Stimulated activated CD4-positive, alpha-beta T cell treated with anti-CD3 and anti-CD28 coated beads, TNF-alpha, amount 100 ng/mL, for 4 hours (primary cell): ENCODE data around the gene AOAH.

Source experiments
- DNase-seq, 3 experiments: peaks; one replicate each; pipeline ENCODE4 v3.0.0-alpha.2; 2020; ENCODE audit warnings: low read depth in 3 of 3

Gene AOAH

DNA sequence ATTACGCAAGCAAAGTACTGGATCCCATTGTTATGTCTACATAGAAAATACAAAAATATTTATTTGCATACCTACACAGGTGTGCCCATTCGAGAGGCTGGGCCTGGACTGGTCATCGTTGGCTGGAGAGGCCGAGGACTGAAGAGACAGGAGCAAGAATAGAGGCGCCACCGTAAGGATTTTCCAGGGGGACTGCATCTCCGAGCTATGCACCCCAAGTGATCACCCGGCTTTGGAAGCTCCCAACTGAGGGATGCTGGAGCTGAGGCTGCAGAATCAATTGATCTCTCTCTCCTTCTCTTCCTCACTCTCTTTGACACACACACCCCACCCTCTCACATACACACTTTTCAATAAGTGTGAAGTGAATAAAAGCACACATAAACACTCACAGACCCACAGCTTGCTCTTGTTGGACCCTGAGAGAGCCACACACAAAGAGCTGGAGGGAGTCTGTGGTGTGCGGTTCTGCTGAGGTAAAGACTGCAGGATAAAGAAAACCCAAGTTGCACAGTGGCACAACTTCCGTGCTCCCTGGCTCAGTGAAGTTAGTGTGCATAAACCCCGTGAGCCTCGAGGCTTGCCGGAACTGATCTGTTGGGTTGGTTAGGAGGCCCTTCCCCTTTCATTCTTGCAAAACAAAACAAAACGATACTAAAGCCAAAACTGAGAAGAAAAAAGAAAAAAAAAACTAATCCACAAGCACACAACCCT, at the start of gene AOAH:
Gene AOAH (minus strand): TSS at position 544 of the 714 bp plus-strand sequence. CDS start 346 bp downstream, at position 198.
- peak in 2 of 3 experiments; percentile 14 to 35 for DNase-seq

- DNase-seq: no peak
Observed at GRCh38 chr7:36766451-36766850, 42.2 kb upstream of the AOAH start.

- DNase-seq: no peak
Observed at GRCh38 chr7:36765605-36766004, 41.3 kb upstream of the AOAH start.

- DNase-seq: no peak
Observed at GRCh38 chr7:36764929-36765328, 40.6 kb upstream of the AOAH start.

DNA sequence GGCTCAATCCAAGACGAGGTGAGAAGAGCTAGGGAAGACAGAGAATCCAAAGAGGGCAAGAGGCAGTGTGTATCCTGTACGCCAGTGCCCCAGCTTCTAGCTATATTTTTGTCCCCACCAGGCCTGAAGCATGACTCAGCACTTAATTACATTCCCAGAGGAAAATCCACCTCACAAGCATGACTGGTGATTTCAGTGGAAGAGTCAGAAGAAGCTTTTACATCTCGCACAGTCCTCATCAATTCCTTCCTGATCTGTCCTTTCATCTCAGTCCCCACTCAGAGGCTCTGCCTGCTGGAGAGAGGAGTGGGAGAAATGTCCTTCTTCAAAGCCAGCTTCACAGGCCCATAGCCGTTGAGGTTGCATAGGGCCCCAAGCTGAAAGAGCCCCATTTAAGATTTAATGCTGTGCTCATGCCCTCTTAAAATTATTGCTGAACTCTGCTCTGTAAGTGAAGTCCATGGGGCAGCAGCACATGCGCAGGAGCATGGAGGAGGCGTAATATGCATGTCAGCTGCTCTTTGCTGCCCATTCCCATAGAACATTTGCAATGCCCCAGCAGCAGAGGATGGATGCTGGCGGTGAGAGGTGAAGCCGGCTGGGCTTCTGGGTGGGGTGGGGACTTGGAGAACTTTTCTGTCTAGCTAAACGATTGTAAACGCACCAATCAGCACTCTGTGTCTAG, 39.0 kb upstream of the AOAH start:
- no peak for DNase-seq

DNA sequence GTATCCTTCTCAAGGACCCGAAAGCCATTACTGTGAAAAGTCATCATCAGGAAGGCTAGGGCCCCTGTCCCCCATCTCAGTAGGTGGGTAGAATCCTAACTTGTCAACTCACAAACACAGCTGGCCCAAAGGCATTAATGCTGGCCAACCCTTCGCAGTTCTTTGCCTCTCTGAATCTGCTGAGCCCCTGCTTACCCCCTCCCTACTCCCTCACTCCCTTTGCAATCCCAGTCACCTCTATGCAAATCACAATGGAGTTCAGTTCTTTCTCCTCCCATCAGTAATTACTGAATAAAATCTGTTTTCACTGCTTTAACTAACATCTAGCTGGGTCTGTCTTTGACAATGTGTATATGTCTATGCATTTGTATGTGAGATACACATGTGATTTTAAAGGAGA, 38.1 kb upstream of the AOAH start:
- no peak for DNase-seq

- DNase-seq: no peak
Observed at GRCh38 chr7:36761835-36762234, 37.5 kb upstream of the AOAH start.

DNA sequence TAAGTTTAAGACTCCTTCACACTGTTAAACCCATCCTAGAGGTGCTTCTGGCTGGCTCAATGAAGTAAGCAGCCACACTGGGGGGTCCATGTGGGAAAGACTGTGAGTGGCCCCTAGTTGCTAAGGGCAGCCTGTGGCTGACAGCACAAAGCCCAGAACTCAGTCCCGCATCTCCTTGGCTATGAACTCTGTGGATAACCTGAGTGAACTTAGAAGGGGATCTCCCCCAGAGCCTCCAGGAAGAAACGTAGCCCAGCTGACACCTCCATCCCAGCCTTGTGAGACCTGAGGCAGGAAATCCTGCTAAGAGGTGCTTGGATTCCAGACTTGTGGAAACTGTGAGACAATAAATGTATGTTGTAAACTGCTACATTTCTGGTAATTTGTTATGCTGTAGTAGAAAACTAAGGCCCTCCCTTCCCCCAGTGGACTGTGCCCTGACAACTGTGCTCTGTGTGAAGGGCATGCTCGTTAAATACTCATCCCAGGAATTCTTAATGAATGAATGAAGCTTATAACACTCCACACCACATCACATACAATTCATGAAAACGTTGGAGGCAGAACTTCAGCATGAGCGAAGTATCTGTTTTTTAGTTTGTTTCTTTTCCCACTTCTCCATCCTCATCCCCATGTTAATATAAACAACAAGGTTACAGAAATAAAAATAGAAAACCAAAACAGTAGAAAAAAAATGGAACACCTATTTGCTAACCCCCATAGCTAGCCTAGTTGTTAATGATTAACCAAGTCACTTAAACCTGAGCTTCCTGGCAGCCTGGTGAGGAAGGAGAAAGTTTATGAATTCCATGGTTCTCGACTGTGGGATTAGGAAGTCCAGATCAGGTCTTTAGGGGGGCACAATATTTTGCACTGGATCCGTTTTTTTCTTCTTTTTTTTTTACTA, 36.8 kb upstream of the AOAH start:
- no peak for DNase-seq

GRCh38 chr7:36758879-36759278, 34.6 kb upstream of the AOAH start:
- no peak for DNase-seq

DNA sequence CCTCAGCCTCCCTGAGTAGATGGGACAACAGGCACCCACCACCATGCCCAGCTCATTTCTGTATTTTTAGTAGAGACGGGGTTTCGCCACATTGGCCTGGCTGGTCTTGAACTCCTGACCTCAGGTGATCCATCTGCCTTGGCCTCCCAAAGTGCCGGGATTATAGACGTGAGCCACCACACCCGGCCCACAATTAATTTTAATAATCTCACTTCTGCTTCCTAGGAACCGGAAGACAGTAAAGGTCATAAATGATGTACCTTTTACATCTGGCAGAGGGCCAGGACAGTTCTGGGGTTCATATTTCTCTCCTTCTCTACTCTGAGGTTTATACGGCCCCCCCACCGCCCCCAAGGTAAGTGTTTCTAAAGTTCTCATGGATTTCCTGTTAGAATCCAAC, 31.2 kb upstream of the AOAH start:
- DNase-seq: no peak

DNA sequence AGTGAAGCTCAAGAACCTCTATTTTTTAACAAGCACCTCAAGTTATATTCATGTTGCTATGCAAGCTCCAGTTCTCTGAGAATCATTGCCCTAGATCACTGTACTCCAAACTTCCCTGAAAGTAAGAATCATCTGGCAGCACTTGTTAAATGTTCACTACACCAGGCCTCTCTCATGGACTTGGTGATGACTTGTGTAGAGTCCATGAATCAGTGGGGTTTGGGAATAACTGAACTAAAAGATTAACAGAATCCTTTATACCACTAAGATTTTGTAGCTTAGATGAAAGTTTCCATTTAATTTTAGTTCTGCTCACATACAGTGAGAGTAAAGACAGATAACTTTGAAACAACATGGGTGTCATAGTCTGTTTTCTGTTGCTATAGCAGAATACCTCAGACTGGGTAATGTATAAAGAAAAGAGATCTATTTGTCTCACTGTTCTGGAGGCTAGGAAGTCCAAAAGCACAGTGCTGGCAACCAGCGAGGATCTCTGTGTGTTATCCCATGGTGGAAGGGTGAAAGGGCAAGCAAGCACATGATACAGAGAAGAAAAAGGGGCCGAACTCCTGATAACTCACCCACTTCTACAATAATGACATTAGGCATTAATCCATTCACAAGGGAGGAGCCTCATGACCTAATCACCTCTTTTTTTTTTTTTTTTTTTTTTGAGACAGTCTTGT, 27.9 kb upstream of the AOAH start:
- DNase-seq: no peak

DNA sequence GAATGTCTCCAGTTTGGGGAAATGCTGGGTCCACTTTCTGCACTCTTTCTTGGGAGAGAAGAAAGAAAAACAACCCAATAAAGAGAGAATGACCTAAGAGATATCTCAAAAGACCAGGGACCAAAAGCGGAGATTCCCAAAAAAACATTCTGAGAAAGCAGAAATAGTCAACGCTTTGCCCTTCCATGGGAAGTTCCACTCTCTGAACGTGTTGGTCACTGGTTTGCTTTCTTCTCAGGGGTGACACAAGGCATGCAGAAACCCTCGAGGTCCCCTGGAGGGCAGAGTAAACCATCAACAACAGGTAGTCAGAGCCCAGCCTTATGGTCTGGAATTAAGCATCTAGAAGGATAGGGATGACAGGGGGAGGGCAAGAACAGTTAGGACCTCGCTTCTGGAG, 26.2 kb upstream of the AOAH start:
- DNase-seq: no peak

- DNase-seq: no peak
Observed at GRCh38 chr7:36749282-36749960, 25.1 kb upstream of the AOAH start.

GRCh38 chr7:36748017-36748487, 23.8 kb upstream of the AOAH start:
- no peak for DNase-seq

- DNase-seq: no peak
Observed at GRCh38 chr7:36747280-36748016, 23.2 kb upstream of the AOAH start.

GRCh38 chr7:36746347-36746746, 22.1 kb upstream of the AOAH start:
- DNase-seq: no peak

DNA sequence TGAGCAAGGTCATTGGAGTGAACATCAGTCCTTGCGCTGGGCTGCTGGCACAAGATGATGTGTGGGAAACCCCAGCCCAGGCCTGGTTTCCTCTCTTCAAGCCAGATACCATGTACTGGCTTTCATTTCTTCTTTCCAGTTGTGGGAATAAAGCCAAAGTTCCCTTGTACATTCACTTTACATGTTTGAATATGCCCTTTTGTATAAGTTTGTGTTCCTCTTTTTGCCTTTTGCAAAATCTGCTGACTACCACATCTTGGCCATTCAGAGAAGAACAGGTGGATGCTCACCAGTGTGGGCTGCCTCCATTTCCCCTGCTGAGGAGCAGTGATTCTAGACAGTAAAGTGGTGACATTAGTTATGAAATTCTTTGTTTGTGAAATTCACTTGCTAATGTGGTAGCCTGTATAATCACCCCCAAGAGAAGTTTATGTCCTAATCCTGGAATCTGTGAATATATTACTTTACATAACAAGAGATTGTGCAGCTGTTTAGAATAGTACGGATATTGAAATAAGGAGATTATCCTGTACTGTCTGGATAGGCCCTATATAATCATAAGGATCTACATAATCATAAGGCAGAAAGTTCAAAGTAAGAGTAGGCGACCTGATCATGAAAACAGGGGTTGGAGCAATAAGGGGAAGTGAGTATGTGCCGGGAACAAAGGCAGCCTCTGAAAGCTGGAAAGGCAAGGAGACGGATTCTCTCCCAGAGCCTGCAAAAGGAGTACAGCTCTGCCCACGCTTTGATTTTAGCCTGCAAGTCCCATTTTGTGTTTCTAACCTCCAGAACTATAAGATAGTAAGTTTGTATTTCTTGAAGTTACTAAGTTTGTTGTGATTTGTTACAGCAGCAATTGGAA, 18.8 kb upstream of the AOAH start:
- DNase-seq: no peak

GRCh38 chr7:36741866-36742265, 17.6 kb upstream of the AOAH start:
- no peak for DNase-seq

DNA sequence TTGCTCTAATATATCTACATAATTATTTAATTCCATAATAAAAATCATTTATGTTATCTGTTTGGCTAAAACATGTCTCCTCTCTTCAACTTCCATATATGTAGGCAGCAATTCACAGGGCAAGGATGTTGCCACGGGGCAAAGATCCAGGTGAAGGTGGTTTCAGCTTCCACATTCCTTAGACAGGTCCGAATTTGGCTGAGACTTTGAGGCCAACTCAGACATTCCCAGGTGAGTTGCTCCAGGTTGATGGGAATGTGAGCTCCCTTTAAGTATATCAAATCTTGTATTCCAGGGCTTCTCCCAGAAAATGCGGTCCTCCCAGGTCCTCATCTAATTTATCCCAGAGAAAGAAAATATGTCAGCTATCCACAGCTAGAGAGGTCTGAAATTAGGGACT, 15.1 kb upstream of the AOAH start:
- DNase-seq: no peak

- no peak for DNase-seq
Observed at GRCh38 chr7:36736899-36737211, 12.6 kb upstream of the AOAH start.
